DOHH2 (cell line): ENCODE measurements around the gene PIN4.

ENCODE experiments used
- CTCF ChIP-seq: fragments of 200-600 bp; sonication (generic); IDR thresholded peaks from one replicate; pipeline ENCODE4 v1.5.1; 2014; ENCODE audit warnings: antibody characterized with exemption, mild to moderate bottlenecking, low read depth, low read length; ENCODE audit not compliant: poor library complexity, severe bottlenecking
- EZH2phosphoT487 ChIP-seq: fragments of 200-600 bp; sonication (generic); IDR thresholded peaks from 2 replicates; pipeline ENCODE4 v1.6.1; 2017; ENCODE audit warnings: borderline replicate concordance, mild to moderate bottlenecking, antibody characterized with exemption, low read length, moderate library complexity, mixed read lengths

DNA sequence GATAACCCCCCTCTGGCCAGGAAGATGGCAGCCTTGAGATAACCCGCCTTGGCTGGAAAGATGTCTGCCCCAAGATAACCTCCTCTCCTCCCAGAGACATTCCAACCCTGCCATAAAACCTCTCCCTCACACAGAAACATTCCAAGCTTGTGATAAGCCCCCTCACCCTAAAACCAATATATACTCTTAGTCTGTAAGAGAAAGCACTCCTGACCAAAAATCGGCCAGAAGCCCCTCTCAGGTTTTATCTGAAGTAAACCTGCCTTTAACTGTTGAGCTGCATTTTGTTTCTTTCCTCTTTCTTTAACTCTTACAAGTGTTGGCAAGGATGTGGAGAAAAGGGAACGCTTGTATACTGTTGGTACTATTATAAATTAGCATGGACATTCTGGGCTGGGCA, 48.7 kb downstream of the PIN4 start:
- TF ChIP-seq CTCF (no peak), EZH2phosphoT487 (no peak)
